ENCODE measurements around the gene PDE4D. TPM values are rescaled to one million over a fixed set of nuclear protein-coding genes. Genes with fewer than 3 reads are reported as not detected.

The PDE4D gene
- total RNA-seq, 1 experiment from 2014 or later = 291 TPM

DNA sequence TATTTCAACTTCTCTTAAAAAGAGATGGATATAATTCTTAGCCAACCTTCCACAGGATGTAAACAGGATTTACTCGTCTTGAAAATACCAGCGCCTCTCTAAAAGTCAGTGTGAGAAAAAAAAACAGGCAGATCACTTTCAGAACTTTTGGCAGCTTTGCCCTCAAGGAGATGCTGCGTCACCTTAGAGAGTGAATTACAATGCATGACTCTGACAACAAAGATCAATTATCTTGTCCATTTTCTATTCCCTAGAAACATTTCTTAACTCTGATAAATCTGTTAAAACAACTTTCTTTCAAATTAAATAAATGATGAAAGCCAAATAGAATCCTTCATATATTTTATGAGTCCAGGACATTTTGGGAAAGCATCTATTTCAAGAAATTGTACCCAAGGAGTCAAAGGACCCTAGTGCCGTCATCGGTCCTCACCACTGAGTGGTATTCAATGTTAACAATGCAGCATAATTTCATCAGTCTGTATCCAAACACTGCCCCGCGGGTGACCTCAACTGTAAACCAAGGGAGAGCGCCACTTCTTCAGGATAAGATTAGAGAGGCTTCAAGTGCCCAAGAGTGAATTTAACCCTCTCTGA lies 536.0 kb downstream of the PDE4D start:
- DNase-seq (ENCODE audit: extremely low read depth, low read depth) = peak; percentile 96

DNA sequence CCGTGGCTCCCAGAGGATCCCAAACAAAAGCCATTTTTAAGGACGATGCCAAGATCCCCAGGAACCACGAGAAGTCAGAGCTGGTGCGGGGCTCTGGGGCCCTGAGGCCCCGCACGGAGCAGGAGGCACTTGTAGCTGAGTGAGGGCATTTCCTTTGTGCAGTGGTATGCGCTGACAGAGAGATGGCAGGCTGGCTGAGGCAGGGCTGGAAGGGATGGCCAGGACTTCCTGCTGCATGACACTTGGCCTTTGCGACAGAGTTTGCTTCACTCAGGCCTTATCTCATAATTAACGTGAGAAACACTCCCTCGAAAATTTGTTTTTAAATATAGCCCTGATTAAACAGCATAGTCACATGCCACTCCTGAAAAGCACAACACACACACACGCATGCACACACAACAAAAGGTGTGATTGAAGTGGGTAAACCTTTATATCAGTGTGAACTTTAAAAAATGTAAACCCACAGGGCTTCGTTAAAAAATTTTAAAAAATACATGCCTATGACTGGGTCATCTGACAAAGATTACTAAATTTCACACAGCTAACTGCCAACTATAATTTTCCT lies 536.6 kb downstream of the PDE4D start:
- peak; percentile 90 for DNase-seq (ENCODE audit: extremely low read depth, low read depth)

DNA sequence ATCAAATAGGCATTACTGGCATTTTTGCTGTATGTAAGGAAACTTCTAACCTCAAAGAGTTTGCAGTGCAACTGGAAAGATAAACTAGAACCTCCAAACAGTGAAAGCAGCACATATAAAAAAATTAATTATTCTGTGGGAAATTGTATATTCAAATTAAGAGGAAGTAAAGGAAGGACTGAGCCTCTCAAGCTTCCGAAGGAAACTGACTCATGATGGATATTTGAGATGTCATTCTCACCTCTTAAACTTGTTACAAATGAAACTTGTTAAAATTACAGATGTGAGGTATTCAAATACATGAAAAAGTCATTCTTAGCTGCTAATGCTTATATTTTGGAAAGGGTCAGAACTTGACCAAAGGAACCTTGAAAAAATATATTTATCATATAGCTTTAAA lies 538.7 kb downstream of the PDE4D start:
- no peak for DNase-seq (ENCODE audit: extremely low read depth, low read depth)

DNA sequence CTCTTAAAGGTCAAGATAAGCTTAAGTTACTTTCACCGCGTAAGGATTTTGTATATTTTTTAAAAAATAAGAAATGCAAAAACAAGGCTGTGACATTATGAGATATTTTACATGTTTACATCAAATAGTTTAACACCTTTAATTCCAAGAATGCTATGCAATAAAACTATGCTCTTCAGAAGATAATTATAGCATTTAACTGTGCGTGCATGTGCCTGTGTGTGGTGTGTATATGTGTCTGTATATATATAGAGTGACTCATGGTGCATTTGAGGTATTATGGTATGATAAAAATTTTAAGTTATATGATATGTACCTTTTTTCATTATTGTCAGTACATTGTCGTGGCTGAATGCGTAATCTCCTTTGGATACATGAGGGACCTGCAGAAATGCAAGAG lies 539.3 kb downstream of the PDE4D start:
- no peak for DNase-seq (ENCODE audit: extremely low read depth, low read depth)

DNA sequence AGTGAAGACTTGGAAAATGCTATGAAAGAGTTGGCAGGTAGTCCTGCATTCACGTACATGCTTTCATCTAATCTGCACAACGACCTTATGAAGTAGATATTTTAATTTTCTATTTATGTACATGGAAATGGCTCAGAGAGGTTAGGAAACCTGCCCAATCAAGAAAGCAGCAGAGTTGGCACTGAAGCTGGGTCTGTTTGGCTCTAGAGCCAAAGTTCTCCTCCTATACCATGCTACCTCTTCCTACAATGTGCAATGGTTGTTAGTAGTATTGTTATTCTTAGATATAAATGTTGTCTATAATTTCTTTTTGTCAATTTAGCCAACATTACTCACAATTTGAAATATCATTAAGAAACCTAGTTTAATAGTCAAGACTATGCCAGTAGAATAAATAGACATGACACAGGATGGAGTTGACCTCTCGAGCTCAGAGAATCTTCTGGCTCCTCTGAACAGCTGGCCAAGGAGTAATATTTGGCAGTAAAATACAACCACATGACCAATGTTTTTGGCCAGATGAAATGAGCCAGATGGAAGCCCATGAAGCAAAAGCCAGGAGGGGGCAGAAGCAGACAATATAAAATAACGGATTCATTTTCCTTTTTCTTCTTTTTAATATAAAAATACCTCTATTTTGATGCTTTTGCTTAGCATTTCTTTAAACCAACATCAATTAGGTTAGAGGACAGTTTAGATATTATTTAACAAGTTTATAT lies 542.3 kb downstream of the PDE4D start:
- no peak for DNase-seq (ENCODE audit: extremely low read depth, low read depth)

DNA sequence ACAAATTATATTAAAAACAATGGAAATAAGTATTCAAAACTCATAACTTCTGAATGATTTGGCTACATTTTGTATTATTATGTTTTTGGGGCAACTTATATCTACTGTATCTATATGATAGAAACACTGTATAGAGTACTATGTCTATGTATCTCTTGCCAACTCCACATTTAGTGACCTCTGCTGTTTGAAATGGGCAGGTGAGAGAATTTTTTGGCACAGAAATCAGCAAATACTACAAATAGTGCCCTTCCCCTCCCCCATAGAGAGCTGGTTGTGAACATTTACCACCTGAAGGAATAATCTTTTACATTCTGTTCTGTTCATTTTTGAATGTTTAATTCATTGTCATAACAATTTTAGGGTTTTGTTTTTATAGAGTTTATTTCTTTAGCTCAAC lies 545.3 kb downstream of the PDE4D start:
- no peak for DNase-seq (ENCODE audit: extremely low read depth, low read depth)

DNA sequence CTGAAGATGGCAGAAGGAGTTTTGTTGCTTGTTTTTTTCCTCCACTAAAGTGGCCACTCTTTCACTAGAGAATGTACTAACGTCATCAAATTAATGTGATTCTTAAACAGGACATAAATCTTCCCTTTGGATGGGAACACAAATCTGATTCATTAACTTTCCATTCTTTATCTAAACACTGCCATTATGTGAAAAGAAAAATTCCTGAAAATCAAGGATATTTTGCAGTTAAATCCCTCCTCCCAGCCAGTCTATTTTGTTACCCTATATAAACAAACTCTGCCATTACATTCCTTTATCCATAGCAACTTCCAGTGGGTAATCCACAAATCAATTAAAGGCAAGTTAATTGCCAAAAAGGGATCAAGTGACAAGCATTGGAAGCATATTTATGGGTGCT lies 546.5 kb downstream of the PDE4D start:
- DNase-seq (ENCODE audit: extremely low read depth, low read depth) = no peak

DNA sequence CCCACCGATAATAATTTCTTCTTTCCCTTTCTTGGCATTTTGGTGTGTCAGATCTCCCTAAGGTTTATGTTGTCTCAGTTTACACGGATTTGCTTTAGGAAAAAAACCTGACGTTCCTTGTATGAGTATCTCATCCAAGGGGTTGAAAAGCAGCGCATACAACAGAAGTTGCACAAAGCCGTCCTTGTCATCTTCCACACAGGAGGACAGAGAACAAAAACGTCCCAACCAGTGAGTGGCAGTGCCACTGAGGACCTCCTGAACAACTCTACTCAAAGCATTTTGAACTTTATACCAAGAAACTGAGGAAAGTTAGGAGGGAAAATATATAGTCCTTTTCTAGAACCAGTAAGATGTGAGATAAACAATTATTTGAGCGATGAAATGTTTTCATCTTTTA lies 547.0 kb downstream of the PDE4D start:
- DNase-seq (ENCODE audit: extremely low read depth, low read depth) = no peak

DNA sequence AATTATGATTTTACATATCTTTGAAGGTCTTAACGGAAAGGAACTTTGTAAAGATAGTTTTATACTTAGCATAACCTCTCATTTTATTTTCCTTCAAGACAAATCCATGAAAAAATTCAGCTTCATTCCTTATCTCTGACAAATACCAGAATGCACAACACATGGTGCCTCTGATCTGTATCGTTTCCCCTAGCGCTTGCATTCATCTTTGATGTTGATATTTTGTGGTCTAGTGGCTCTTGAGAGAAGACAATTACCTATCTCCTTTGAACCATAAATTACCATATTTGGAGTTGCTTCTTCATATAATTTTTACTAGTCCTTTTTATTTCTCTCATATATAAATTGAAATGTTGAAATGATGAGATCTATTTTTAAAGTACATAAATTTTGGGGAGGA lies 551.3 kb downstream of the PDE4D start:
- DNase-seq (ENCODE audit: extremely low read depth, low read depth) = no peak

DNA sequence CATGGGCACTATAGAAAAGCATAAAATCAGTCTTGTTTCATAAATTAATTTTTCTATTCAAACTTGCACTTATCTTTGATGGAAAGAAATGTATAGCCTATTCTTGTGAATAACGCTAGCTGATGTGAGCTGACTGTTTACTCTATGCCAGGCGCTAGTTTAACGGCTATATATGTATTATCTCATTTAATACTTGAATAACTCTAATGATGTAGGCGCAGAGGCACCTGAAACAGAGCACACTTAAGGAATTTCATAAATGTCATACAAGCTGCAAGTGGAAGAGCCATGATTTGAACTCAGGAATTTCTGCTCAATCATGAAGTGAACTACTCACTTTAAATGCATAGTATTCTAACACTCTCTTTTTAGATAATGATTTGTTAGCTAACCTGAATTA lies 551.8 kb downstream of the PDE4D start:
- DNase-seq (ENCODE audit: extremely low read depth, low read depth) = no peak

DNA sequence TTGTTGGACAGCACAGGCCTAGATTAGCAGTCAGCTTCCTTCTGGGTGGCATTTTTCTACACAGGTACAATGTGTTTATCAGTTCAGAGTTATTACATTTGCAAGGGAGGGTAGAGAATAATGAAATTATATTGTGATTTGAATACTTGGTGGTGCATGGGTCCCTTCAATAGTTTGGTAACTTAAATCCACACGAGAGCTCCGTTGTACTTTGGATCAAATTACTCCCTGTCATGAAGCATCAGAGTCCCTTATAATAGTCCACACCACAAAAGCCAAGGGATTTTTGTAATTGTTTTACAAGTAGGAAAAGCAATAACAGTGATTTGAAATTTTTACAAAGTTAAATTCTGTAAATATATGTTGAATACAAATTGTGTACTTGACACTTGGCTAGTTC lies 552.4 kb downstream of the PDE4D start:
- no peak for DNase-seq (ENCODE audit: extremely low read depth, low read depth)

DNA sequence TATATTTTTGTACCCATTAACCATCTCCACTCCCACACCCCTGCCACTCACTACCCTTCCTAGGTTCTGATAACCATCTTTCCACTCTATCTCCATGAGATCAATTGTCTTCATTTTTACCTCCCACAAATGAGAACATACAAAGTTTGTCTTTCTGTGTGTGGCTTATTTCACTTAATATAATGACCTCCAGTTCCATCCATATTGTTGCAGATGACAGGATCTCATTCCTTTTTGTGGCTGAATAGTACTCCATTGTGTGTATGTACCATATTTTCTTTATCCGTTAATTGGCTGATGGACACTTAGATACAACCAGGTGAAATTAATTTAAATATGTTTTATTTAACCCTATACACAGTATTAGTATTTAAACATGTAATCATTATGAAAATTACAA lies 552.9 kb downstream of the PDE4D start:
- DNase-seq (ENCODE audit: extremely low read depth, low read depth) = no peak

DNA sequence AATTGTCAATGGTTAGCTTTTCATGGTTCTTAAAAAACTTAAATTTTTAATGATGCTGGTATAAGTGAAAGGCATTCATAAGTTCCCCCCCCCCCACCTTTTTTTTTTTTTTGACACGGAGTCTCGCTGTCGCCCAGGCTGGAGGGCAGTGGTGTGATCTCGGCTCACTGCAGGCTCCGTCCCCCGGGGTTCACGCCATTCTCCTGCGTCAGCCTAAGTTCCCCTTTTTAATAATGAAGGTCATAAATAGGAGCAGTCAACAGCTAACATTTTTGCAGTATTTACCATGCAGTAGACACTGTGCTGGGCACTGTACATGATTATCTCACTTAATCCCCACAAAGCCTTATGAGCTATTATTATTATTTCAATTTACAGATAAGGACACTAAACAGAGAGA lies 556.3 kb downstream of the PDE4D start:
- no peak for DNase-seq (ENCODE audit: extremely low read depth, low read depth)

DNA sequence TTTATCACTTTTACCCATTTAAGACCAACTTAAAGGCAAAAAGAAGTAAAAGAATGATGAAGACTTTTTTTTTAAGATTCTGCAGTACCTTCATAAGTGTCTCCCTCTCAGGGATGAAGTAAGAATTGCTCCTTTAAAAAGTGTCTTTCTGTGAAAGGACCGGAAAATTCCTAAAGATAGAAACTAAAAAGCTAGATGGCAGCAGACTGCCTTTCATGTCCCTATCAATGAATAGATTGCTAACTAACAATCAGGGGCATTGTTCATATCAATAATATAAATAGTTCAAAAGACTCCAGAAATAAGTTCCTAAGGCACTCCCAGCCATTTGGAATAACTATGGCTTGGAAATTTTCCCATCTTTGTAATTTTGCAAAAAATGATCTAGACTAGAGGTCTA lies 558.0 kb downstream of the PDE4D start:
- no peak for DNase-seq (ENCODE audit: extremely low read depth, low read depth)

DNA sequence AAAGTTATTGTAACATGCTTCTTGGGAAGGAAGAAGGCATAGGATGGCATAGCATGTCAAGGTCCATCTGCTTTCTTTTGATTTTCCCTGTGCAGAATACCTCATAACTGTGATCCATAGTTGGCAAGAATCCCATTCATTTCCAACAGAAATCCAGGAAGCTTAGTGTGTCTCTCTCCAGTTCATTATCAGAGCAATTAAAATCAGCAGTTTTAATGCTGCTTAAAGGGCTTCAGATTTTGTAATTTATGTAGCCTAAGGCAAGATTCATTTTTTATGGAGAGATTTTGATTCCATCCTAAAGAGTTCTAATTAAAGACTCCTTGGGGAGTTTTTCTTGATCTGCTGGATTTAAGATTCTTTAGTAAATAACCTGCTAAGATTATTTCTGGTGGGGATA lies 560.1 kb downstream of the PDE4D start:
- no peak for DNase-seq (ENCODE audit: extremely low read depth, low read depth)

DNA sequence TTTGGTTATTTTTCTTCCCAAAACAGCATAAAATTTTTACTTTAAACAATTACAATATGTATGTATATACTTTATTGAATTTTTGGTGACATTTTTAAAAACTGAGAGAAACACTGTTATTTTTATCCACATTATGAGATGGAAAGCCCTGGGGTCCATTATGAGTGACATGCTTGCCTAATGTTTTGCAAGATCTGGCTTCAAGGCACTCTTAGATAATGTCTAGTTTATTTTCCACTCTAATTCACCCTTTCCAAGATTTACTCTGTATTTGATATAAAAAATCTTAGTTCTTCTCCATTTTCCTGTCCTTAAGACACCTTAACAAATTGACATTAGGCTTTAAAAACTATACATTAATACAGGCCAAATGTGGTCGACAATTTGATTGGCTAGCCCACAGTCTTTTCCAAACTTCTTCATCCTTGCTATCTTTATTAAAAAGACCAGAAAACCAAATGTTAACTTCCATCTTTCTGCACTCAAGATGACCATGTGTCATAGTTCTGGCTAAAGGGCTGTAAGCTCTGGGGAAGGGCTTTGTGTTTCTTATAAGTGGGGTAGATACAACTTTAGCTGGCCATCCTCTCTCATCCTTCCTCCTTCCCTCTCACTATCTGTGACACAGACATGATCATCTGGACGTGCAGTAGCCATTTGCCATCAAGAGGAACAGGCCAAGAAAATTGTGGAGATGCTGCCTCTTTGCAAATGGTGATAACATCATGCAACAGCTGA lies 561.1 kb downstream of the PDE4D start:
- DNase-seq (ENCODE audit: extremely low read depth, low read depth) = no peak

DNA sequence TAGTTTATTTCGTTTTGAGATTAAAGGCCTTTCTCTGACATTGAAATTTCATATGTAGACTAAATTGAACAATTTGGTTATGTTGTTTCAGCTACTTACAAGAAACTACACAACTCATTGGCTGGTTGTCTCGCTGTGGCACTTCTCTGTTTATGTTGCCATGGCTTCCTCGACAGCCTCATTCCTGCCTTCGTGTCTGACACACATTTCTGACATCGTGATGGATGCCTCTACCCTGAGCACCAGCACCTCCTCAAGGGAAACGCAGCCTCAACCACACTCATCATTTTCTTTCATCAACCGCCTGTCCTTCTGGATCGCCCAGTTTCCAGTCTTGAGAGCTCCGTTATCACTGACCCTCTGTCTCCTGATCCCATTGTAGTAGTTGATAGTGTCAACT lies 562.8 kb downstream of the PDE4D start:
- no peak for DNase-seq (ENCODE audit: extremely low read depth, low read depth)

DNA sequence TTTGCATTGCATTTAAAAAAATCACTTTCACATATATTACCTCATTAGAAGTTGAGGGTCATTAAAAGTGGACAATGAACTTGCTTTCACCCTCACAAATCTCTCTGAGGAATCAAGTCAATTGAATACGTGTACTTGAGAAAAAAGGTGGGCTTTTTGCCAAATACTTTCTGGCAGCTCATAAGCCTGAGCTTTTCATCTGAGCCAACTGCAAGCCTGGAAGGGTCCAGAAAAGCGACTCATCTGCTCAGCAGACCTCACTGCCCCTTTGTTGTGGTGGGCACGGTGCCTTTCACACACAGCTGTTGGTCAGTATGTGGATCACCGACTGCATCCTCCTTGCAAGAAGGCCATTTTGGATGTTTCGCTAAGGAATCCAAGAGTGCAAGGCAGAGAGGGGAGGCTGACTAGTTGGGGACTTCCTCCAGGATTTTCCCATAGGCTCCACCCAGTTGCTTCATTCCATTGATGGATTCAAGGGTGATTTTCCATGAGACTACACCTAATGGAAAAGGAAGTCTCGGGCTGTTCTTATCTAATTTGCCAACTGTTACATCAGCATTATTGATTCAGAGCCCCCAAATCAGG lies 564.7 kb downstream of the PDE4D start:
- DNase-seq (ENCODE audit: extremely low read depth, low read depth) = no peak

DNA sequence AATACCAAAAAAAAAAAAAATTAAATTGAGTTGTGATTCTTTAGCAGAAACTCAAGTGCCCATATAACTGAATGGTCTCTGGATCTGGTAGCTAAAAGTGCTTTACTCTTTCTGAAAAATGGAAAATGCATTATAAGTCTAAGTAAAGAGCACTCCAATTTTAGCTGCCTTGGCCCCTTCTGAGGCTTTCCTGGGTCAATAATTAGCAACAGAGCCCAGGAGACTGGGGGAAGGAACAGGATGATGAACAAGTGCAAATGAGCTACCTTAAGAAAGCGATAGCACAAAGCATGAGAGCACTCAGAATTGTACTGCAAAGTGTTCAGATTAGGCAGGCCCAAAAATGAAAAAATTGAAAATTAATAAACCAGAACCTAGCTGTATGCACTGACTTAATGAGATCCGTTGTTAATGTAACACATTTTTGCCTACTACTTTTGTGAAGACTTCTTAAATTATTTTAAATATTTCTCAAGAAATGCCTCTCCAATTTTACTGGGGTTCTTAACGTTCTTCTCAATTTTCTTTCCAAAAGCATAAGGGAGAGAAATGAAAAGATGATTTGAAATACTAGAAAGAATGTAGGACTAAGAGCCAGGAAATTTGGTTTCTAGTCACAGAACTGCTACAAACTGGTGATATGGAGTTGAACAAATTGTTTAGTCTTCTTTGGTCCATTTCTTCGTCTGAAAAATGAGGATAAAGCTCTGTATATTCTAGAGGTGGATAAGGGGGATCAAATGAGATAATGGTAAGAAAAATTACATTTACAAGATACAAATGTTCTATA lies 566.1 kb downstream of the PDE4D start:
- no peak for DNase-seq (ENCODE audit: extremely low read depth, low read depth)

DNA sequence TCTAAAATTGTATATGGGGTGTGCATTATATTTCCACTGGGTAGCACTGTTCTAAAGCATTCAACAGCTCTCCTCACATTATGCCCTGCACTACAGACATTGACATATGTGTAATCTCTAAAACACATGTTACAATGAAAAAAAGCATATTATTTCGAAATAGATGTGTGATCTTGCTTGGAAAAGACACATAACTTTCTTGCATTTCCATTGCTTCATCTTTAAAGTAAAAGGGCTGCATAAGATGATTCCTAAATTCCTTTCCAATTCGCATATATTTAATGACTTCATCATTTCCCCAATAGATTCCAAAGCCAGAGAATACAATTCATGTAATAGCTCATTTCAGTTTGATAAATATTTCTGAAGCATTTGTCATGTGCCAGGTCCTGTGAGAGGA lies 566.9 kb downstream of the PDE4D start:
- DNase-seq (ENCODE audit: extremely low read depth, low read depth) = no peak

DNA sequence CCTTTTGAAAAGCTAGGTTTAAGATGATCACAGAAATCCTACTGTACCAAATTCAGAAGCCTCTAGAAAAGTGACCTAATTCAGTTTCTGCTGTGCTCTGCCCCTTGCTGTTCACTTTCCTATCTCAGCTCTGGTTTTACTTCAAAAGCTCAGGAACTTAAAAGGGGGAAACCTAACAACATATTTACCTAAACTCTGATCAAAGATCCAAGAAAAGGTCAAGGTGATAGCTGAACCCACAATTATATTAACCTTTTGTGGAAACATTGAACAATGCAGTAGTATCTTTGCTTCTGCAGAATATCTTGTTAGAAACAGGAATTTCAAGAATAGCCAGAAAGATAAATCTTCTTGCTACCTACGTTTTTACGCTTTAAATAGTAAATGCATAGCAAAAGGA lies 568.5 kb downstream of the PDE4D start:
- DNase-seq (ENCODE audit: extremely low read depth, low read depth) = no peak
